B cell (primary cell): ENCODE results near the gene NKAIN2.

Experiments
- EZH2 ChIP-seq: IDR thresholded peaks from 2 replicates; pipeline ENCODE4 v1.6.1; 2012; ENCODE audit warnings: borderline replicate concordance, low read depth, mild to moderate bottlenecking, moderate library complexity, low read length; ENCODE audit not compliant: insufficient read depth, poor library complexity, severe bottlenecking
- TF ChIP-seq, protein P1 (sequence below): fragments of 200-600 bp; IDR thresholded peaks from one replicate; pipeline ENCODE4 v1.8.0; 2022; ENCODE audit warnings: antibody characterized with exemption, mild to moderate bottlenecking

DNA sequence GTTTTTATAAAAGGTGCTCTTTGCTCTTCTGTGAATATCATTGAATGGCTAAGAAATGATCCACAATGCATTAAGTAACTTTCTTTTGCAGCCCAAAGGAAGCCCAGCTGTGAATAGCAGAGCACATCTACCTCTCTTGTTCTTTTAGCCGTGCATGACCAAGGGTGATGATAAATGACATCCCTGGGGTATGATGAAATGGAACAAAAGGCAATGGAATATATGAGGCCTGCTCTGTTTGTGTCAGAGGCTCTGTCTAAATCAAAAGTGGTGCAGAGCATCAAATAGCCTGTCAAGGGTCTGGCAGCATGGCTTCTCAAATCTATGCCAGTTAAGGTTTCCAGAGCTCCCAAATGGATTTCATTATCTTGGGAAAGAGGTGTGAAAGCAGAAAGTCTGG, 796.0 kb downstream of the NKAIN2 start:
- TF ChIP-seq EZH2 = no peak
- TF ChIP-seq, protein P1, sequence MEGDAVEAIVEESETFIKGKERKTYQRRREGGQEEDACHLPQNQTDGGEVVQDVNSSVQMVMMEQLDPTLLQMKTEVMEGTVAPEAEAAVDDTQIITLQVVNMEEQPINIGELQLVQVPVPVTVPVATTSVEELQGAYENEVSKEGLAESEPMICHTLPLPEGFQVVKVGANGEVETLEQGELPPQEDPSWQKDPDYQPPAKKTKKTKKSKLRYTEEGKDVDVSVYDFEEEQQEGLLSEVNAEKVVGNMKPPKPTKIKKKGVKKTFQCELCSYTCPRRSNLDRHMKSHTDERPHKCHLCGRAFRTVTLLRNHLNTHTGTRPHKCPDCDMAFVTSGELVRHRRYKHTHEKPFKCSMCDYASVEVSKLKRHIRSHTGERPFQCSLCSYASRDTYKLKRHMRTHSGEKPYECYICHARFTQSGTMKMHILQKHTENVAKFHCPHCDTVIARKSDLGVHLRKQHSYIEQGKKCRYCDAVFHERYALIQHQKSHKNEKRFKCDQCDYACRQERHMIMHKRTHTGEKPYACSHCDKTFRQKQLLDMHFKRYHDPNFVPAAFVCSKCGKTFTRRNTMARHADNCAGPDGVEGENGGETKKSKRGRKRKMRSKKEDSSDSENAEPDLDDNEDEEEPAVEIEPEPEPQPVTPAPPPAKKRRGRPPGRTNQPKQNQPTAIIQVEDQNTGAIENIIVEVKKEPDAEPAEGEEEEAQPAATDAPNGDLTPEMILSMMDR = no peak
